Activated CD4-positive, CD25-positive, alpha-beta regulatory T cell treated with anti-CD3 and anti-CD28 coated beads, Interleukin-2, amount 50 U/mL, for 72 hours (primary cell): ENCODE data around the gene CHCHD6.
"Not testable (repeated sequence)": the region's sequence is repeated elsewhere in the genome, so short reads cannot be mapped to it uniquely, and the experiment has no call there.

Experiments used
- DNase-seq: peaks from one replicate; pipeline ENCODE4 v3.0.0; 2021

The CHCHD6 gene

DNA sequence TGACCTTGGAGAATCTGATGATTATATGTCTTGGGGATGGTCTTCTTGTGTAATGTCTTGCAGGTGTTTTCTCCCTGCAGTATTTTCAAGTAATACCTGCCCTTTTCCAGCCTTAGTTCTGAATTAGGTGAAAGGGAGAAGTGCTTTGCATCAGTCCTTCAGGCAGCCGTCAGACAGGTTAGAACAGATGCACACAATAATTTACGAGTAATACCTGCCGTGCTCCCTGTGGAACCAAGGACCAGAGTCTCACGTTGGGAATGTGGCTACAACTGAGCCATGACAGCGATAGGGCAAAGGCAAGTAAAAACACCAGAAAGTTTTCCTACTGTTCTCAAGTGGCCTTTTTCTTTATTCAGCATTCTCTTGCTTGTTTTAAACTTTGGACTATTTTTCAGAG lies 69.1 kb downstream of the CHCHD6 start:
- no peak for DNase-seq

DNA sequence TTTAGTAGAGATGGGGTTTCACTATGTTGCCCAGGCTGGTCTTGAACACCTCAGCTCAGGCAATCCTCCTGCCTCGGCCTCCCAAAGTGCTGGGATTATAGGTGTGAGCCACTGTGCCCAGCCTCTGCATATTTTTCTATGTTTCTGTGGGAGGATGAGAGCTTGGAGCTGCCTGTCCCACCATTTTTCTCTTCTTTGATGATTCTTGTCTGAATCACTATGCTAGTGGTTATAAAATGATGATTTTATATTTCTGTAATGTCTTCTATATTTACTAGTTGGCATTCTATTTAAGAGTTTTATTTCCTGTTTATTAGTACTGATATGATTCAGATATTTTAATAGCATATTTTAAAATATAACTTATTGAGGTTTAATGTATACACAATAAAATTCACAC lies 69.7 kb downstream of the CHCHD6 start:
- no peak for DNase-seq

DNA sequence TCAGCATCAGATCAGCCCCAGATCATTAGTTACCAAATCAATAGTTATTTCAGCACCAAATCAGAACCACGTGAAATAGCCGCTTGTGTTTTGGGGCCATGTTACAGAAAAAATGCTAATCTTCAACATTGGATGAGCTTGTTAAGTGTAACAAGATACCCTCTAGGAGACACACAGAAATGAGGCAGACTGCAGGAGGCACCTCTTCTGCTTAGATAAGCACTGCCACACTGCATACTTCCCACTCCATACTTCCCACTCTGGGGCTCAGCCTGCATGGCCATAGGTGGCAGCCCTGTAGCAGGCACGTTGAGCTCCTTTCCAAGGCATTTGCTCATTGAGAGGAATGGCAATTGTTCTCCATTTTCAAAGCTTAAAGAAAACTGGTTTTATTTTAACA lies 73.3 kb downstream of the CHCHD6 start:
- DNase-seq = no peak

DNA sequence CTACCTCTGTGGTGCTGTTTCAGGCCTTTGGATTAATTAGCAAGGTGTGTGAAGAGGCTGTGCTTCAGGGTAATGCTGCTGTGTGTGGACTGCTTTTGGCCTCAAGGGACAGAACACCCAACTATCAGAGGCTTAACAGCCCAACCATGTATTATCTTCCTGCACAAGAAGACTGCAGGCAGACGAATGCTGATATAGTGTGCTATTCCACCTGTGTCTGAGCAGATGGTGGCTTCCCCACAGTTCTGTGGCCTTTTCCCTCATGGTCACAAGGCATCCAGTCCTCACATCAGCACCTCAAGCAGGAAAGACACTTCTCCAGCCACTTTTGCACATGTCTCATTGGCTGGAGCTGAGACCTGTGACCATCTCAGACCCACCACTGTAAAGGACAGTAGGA lies 76.6 kb downstream of the CHCHD6 start:
- DNase-seq = no peak

DNA sequence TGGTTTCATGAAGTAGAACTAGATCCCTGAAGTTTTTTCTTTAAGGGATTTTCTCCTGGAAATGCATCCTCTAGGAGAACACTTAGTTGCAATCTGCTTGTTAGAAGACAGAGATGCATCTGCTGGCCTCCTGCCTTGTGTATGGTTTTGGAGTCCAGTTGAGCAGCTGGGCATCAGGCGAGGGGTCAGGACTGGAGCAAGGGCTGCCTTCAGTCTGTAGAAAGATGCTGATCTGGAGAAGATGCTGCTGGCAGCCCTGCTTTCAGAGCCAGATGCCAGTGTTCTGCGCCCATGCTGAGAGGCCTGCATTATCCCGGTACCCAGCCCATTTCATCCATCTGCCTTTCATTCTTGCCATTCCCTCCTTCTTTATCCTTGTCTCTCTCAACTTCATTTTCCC lies 77.4 kb downstream of the CHCHD6 start:
- no peak for DNase-seq

DNA sequence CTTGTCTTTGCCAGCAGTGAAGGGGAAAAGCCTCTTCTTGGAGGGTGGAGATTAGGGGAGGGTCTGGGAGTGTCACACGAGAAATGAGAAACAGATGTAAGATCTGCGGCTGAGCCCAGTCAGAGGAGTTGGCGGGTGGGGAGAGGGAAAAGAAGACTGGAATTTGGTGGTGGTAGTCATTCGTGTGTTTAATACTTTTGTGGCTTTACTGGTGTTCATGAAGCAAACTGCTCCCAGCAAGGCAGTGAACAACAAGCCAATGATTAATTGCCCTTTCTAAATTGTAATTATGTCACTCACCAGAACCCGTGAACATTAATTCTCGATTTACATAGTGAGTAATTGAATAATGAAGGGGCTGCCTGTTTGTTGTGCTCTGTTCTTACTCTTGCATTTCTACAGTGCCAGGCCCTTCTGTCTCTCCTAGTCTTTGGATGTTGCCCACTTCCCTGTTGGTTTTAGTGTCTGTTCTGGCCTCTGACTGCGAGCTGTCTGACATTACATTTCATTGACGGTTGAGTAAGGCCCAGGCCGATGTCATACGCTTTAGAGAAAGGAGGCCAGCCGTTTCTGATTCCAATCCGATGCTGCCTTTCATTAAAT lies 78.0 kb downstream of the CHCHD6 start:
- DNase-seq = no peak

DNA sequence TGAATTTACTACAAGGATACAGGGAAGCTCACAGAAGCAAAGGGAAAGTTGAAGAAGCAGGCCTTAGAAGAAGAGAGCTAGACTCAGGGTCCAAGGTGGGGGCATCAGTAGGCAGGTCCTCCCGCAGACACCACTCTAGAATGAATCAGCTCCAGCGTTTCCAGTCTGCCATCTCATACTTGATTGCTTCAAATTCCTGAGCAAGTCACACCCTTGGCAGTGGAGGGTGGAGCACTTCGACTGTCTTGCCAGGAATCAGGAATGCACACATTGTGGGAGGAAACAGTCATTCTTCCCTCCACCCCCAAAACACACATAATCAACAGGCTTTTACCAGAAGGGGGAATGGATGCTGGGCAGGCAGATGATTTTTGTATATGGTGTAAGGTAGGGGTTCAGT lies 78.5 kb downstream of the CHCHD6 start:
- no peak for DNase-seq

DNA sequence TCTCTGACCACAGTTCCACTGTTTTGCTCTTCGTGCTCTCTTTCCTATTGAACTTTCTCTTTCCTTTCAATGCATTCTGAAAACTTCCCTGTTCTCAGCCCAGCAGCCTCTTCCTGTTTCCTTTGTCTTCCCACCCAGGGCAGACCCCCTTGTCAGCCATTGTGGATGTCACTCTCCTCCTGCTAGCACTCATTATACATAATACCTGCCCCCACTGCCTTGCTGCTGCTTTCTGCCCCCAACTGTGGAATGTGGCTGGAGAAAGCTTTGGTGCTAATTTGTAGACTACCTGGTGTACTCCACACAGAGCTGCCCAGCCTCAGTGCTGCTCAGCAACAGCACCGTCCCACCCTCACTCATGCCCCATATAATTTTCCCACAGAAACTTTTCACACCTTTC lies 80.2 kb downstream of the CHCHD6 start:
- DNase-seq = no peak

DNA sequence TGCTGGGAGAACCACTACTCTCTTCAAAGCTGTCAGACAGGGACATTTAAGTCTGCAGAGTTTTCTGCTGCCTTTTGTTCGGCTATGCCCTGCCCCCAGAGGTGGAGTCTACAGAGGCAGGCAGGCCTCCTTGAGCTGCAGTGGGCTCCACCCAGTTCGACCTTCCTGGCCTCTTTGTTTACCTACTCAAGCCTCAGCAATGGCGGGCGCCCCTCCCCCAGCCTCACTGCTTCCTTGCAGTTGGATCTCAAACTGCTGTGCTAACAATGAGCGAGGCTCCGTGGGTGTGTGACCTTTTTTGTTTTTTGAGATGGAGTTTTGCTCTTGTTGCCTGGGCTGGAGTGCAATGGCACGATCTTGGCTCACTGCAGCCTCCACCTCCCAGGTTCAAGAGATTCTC lies 87.3 kb downstream of the CHCHD6 start:
- not testable (repeated sequence) for DNase-seq

DNA sequence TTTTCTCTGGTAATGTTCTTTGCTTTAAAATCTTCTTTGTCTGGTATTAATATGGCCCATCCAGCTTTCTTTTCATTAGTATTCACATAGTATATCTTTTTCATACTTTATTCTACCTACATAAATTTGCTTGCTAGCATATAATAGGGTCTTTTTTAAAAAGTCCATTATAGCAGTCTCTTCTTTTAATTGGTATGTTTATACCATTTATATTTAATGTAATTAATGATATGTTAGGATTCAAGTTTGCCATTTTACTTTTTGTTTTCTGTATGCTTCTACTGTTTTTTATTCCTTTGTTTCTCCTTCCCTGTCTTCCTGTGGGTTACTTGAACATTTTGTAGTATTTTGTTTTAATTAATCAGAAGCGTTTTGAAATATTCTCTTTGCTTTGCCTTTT lies 89.0 kb downstream of the CHCHD6 start:
- no peak for DNase-seq

DNA sequence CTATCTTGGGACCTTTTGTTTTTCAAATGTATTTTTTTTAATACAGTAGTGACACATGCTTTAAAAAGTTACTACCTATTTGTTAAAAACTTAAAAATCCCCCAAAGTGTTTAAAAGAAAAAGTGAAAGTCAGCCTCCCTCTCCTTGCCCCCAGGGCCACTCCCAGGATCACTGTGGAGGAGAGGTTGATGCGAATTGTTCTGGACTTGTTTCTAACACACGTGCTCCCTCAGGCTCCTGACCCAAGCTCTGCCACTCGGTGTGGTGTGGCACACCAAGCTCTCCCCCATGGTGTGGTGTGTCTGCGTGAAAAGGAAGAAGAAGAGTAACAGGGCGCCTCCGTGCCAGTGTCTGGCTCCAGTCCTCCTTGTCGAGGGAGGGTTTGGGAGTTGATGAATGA lies 93.5 kb downstream of the CHCHD6 start:
- no peak for DNase-seq

DNA sequence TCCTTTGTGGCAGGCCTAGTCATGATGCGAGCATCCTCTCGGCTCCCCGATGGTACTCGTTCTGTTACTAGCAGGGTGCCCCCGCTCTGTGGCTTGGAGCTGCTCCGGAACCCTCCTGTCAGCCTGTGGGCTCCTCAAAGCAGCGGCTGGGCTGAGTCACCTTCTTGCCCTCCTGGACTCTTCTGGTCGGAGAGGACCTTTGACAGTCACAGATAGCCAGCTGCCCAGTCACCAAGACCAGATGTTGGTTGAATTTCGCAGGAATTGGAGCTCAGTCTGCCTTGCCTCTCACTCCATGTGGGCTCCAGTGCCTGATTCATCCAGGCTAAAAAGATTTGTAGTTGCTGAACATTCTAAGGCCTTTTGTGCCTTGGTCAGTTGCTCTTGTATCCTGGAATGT lies 94.5 kb downstream of the CHCHD6 start:
- no peak for DNase-seq

DNA sequence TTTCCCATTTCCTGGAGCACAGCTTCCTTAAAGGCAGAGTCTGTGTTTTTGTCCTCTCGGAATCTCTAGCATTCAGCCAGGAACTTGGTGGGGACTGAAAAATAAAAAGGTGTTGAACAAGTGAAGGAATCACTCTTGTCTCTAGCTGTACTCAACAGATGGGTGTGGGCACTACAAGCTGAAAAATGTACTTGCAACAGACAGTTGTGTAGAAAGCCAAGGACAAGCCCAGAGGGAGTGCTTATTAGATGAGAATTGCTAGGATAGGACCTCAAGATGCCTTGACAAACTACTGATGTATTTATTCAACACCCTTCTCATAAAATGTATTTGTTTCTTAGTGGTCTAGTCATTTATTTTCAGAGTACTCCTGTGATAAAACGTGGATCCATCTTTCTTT lies 95.1 kb downstream of the CHCHD6 start:
- DNase-seq = no peak

DNA sequence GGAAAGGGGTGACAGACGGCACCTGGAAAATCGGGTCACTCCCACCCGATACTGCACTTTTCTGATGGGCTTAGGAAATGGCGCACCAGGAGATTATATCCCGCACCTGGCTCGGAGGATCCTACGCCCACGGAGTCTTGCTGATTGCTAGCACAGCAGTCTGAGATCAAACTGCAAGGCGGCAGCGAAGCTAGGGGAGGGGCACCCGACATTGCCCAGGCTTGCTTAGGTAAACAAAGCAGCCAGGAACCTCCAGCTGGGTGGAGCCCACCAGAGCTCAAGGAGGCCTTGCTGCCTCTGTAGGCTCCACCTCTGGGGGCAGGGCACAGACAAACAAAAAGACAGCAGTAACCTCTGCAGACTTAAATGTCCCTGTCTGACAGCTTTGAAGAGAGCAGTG lies 97.3 kb downstream of the CHCHD6 start:
- not testable (repeated sequence) for DNase-seq

DNA sequence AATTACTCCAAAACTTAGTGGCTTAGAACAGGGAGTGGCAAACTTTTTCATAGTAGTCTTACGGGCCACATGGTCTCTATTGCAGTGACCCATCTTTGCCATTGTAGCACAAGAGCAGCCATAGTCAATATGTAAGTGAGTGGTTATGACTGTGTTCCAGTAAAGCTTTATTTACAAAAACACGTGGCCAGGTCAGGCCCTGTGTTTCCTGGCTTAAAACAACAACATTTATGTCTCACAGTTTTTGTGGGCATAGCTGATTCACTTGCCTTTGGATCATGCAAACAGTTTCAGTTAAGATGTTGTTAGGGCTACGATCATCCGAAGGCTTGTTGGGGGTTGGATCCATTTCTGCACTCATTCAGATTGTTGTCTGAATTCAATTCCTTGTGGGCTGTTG lies 103.8 kb downstream of the CHCHD6 start:
- no peak for DNase-seq

DNA sequence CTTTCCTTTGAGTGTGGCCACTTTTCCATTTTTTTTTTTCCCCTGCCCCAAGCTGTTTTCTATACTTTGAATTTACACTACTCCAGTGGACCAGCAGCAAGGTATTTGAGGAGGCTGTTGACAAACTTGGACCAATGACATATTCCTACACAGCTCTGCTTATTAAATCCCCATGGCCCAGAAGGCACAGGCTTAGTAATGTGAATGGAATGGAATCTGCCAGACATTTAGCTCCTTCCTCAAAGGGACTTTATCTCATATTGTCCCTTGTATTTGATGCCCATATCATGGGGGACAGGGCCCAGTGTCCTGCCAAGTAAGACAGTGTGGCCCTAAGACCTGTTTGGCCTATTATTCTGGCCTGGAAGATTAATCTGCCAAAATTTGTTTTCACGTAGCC lies 107.5 kb downstream of the CHCHD6 start:
- DNase-seq = no peak

DNA sequence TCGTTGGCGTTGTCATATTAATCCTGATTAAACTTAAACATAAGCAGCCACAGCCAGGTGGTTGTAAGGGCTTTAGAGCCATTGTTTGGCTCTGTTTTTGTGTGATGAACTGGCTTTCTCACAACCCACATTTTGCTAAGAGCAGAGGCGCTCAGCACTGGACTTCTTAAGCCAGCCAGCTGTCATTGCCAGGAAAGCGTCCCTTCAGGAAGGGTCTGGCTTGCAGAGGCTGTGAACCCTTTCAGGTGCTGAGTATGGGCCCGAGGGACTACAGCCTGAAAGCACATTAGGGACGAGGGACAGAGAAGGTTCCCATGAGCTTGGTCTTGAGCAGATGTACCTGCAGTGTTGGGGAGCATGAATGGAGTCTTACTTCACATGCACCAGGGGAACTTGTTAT lies 112.3 kb downstream of the CHCHD6 start:
- DNase-seq = no peak

DNA sequence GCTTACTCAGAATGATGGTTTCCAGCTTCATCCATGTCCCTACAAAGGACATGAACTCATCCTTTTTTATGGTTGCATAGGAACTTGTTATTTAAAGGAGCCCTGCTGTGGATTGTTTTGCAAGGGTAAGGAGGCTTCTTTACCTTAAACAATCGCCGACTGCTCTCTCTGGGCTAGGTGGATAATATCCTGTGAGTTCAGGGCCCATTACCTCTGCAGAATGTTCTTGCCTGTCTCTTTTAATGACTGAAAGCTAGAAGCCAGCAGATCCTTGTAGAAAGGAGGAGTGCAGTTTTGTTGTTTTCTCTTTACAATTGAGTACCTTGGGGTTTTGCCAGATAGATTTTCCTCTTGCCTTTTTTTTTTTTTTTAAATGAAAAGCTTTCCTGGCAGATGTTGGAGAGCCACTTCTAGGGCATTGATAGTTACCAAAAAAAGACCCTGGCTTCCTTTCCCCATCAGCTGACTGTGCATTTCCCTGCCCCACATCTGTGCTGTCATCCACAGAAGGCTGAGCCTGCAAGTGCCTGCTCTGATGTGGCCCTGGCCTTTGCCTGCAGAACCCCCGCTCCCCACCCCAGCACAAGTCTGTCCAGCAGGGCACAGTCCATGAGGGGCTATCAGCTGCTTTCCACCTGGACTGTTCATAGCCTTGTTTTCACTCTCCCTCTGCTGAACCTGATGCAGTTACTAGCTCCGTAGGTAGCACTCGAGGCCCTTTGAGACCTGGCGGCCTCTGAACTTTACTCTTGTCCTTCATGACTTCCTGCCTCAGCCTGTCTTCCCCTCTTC lies 113.1 kb downstream of the CHCHD6 start:
- DNase-seq = no peak

DNA sequence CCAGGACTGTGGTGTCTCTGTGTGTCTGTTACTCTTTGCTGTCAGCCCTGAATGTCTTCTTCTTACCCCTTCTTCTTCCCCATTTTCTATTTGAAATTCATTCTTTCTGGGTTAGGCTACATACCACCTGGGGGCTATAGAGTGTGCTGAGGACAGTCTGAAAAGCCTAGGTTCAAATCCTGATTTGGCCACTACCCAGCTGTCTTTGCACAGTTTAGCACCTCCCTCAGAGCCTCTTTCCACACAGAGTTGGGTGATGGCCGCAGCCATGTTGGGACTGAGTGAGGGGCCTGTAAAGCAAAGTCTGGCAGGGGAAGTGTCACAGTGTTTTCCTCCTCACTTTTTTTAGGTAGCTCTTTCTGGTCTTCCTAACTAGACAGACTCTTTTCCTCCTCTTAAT lies 113.7 kb downstream of the CHCHD6 start:
- no peak for DNase-seq

DNA sequence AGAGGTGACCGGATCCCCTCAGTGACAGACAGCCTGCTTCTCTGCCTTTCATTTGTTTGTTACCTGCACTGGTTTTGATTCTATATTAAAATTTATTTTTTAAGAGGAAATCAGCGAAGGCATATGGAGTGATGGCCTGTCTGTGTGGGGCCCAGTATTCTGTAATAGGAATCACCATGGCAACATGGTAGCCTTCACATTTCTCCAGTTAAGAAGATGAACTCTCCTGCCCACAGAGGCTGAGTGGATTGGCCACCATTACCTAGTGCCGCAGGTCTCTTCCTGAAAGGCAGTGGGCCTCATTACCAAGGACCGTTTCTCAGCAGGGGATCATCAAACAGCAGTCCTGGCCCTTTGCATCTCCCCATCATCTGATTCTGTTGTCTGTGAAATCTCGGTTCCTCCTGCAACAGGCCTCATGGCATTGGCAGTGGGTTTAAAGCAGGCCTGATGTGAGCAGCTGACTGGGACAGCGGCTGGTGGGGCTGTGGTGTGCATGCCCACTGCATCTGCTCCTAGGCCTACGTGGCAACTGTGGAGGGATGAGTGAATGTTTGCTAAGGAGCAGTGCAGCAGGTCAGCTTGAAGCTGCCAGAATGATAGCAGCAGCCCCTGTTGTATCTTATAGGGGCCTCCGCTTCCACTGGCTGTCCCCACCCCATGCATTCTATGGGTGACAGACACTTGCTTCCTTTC lies 114.5 kb downstream of the CHCHD6 start:
- DNase-seq = no peak

DNA sequence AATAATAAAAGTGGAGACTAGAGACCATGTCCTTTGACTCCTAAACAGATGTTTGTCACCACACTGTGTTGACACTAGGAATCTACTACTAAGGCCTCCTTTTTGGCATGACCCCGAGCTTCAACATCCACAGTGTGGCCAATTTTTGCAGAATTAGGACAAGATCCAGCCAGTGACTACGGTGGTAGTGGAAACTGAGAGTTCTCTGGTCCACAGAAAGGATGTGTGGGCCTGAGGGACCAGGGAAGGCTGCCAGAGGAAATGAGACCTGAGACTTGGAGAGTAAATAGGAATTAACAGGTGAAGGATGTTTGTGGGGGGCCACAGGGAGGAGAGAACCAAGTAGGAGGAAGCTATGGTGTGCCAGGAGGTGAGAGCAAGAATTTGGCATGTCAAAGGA lies 122.7 kb downstream of the CHCHD6 start:
- no peak for DNase-seq

DNA sequence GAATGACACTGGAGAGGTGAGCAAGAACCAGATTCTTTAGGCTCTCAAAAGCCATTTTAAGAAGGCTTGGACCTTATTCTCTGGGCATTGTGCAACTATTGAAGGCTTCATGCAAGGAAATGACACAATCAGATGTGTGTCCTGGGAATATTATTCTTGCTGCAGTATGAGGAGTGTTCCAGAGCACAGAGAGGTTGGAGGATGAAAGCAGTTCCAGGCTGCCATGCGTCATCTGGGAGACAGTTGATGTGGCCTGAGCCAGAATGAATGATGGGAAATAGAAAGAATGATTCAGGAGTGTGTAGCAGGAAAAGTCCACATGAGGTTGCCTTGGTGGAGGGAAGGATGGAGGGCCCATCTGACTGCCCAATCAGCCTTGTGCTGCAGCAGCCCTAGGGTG lies 123.1 kb downstream of the CHCHD6 start:
- no peak for DNase-seq

DNA sequence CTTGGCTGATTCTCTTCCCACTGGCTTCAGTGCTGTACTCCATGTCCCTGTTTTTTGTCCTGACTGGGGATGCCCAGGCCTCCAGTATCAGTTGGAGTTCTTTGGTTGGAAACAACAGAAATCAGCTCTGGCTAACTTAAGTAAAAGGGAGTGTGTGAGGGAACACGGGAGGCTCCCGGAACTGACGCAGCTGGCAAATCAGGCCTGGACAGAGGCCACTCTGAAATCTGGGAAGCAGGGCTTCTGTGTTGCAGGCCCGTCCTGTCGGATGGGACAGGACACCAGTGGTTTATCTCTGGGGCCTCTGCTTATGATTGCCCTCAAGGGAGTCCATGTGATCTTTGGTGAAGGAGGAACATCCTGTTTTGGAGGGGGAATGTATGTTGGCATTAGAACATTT lies 124.3 kb downstream of the CHCHD6 start:
- no peak for DNase-seq

DNA sequence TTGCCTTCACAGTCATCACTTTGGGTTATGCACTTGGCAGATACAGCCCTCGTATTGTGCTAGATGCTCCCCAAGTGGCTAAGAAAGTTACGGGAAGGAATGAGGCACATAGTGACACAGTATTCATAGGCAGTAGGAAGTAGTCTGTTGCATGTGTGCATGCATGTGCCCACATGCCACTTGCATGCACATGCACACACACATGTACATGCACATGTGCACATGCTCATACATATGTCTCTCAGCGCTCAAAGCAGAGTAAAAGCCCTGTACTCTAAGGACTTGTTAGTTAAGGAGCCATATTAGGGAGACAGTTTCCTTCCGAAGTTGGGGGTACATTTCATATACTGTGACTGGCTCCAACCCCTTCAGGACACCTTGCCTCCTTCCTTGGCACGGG lies 128.9 kb downstream of the CHCHD6 start:
- DNase-seq = no peak
